CD4-positive, alpha-beta T cell treated with Interleukin-17A for 4 hours (primary cell): Measurements from ENCODE around the gene FOXC1.
A peak's percentile ranks its signal among the peaks of the same experiment; 100 is the strongest.

ENCODE experiments used
- DNase-seq: peaks from one replicate; pipeline ENCODE4 v3.0.0-alpha.2; 2020; ENCODE audit warnings: mixed read lengths

FOXC1 gene

DNA sequence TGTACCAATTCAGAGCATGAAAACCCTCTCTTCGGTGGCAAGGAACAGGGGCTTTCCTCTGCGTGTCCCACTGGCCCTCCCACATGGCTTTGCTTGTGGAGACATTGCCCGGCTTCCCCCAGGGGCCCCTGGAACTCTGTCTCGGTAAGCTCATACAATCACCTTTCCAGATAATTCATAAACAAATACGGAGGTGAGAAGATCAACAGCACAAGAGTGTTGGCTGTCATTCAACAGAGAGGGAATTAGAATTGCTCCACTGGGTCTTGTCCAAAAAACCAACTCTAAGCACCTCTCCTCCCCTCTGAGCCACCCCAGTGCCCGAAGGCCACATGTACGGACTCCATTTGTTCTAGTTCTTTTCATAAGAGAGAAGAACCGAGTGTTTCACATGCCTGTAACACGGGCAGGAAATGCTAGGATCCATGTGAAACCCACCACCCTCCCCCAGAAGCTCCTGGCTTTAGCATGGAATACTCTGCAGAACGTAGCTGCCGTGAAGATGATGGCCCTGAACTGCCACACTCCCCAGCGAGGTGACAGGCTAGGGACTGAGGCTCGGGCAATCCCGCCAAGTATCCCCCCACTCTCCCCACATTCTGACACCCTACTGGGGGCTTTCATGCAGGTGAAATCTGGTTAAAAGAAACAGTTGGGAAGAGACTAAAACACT, 24.6 kb upstream of the FOXC1 start:
- no peak for DNase-seq

DNA sequence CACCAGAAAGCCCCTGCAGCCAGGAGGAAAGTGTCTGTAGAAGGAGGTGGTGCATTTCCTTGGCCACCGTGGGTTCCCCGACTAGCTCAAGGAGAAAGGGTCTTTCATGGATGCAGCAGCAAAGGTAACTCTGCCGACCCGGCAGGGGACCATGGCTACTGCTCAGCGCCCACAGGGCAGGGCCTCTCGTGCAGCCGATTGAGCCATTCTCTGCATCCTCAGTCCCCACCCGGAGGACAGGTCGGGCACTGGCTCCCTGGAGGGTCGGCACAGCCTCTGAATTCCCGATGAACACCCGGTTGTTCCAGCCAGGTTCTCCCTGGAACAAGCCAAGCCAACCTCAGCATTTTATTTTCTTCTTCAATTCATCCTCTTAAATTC, 24.1 kb upstream of the FOXC1 start:
- no peak for DNase-seq

DNA sequence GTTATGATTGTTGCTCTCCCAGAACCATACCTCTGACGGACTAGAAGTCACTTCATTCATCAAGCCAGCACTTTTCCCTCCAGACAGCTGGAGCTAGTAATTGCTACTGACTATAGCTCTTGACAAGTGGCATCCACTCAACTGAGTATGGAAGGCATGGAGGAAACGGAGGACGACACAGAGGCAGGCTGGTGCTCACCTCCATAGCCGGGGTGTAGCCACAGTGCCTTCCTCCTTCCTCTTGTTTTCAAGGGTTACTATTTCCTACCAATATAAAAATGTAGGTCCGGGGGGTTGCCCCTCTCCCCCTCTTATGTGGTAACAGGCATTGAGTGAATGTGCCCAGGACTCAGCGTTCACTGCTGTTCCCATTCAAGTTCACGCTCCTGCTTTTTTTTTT, 23.5 kb upstream of the FOXC1 start:
- no peak for DNase-seq

DNA sequence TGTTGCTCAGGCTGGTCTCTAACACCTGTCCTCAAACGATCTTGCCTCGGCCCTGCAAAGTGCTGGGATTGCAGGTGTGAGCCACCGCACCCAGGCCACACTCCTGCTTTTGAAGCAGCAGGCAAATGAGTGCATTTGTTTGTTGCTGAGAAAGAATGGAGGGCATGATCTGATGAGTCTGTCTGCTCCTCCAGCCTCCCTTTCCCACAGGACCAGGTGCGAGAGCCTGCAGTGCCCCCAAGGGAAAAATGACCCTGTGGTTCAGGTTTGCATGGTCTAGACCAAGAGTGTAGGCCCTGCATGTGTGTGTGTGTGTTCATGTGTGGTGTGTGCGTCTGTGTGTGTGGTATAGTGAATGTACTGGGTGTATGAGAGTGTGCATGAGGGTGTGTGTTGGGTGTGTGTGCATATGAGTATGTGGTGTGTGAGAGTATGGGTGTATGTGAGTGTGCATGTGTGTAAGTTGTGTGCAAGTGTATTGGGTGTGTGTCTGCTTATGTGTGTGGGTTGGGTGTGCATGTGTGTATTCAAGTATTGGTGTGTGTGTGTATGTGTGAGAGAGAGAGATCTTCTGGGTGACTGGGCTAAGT, 22.8 kb upstream of the FOXC1 start:
- no peak for DNase-seq

DNA sequence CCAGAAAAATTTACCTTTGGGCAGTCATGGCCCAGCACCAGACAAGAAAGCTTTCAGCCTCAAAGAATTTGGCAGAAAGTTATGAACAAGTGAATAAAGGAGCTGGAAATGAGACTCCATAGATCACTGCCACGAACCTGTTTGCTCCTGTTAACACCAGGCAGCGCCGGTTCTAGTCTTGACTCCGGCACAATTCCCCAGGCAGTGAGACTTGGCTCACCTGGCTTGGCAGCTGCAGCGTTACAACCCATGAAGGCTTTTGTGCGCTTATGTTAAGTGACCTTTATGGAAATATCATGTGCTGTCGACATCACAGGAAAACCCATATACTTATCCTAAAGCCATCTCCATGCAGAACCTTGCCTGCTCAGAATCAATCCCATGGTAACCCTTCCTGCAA, 22.2 kb upstream of the FOXC1 start:
- DNase-seq = no peak

DNA sequence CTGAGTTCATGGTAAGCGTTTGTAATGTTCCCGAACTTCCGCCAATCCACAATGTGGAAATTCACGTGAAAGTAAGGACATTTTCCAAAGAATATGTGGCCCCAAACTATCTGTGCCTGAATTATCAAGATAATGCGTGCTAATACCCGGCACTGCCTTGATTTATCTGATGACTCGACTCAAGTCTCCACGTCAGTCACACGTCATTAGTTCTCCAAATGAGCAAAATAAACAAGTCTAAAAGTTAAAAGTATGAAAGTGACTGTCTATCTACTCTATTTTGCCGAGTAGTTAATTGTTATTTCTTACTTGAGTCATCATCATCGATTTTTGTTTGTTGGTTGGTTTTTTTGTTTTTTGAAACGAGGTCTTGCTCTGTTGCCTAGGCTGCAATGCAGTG, 21.7 kb upstream of the FOXC1 start:
- DNase-seq = no peak

DNA sequence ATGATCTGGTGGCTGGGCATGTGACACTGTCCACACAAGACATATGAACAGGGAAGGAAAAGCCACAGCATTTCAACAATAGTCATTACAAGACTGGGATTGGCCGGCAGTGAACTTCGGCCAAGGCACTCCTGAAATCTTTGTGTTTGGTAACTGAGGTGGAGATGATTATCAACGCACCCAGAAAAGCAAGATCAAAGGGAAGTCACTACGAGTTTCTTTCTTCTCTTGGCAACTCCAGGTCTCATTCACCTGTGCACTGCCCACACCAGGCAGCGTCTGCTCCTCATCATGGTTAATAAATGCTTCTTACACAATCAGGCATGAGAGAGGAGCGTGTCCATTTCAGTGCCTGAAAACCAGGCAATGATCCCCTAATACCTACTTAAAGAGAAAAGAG, 20.5 kb upstream of the FOXC1 start:
- DNase-seq = no peak

DNA sequence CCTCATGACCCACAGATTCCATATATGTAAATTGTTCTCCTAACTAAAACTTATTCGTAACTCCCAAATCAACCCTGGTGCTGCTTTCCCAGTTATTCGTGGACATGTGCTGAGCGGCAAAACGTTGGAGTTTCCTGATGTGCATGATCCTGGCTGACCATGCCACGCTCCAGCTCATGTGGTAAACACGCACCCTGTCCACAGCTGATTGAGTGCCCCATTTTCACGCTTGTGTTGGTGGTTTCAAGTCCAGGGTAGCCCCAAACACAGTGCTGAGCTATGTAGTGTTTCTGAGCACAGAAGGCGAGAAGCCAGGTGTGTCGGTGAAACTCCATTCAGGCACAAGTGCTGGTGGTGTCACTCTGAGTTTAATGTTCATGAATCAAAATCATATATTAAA, 19.1 kb upstream of the FOXC1 start:
- DNase-seq = no peak

DNA sequence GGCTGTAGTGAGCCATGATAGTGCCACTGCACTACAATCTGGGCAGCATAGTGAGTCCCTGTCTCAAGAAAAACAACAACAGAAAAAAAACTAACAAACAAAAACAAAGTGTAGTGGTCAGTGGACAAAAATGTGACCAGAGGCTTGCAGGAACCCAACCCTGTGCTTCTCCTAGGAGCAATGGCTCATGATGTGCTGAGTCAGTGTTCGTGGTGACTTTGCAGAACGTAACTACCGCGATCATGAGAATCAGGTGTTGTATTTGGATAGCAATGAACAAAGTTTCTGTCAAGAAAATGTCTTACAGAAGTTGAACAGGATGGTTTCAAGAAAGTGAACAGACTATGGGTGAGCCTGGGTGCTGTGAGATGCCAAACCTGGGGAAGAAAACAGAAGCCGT, 18.5 kb upstream of the FOXC1 start:
- no peak for DNase-seq

DNA sequence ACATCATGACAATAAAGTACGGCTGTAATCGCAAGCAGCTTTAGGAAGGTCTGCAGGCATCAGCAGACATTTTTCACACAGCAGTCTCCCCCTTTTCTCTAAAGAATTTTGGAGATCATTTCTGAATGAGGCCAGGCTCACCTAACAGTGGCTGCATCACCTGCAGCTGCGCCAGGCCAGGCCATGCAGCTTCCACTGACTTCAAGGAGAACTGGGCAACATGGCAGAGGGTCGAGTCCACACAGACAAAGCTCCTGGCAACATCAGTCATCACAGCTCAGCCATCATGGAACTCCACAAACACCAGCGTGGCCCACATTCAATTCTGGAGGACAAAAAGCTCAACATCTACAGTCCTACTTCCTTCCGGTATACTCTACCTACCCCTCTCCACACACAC, 17.8 kb upstream of the FOXC1 start:
- DNase-seq = no peak

DNA sequence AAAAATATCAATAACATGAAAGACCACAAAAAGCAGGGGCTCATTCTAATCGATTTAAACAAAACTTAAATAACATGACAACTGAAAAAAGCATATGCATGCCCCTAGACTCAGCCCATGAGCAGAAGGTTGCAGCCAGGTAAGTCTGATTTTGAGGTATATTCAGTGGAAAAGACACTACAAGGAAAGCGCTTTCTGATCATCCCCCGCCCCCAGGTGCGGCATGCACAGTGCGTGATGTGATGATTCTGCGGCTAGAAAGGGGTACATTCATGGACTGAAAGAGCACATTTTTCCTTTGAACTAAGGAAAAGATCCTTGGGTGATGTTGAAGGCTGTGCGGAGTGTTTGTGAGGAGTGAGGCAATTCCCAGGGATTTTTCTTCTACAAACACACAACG, 16.9 kb upstream of the FOXC1 start:
- no peak for DNase-seq

DNA sequence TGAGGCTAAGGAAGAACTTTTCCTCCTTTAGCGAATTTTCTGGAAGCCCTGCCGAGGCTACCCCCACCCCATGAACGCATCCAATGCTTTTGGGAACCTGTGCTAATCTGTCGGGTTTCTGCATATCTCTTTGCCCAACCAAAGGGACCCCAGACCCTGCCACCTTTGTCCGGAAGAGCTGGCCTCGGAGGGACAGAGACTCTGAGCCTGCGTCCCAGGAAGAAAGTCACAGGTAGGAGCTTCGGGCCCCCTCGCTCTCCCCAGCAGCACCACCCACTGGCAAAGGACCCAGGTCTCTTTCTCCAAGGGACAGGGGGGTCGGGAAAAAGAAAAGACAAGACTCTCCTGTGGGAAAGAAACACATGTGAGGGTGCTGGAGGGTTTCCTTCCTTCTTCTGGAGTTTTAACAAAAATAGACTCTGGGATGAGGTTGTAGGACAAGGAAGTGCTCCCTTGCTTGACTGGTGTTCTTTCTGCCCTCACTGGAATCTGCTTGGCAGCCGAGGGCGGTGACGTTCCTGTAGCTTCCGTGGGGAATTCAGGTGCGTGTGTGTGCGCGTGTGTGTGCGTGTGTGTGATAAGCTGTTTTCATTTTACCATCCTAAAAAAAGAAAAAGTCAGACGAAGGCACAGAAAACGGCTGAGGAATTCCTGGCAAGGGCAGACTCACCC, 16.3 kb upstream of the FOXC1 start:
- DNase-seq = no peak

DNA sequence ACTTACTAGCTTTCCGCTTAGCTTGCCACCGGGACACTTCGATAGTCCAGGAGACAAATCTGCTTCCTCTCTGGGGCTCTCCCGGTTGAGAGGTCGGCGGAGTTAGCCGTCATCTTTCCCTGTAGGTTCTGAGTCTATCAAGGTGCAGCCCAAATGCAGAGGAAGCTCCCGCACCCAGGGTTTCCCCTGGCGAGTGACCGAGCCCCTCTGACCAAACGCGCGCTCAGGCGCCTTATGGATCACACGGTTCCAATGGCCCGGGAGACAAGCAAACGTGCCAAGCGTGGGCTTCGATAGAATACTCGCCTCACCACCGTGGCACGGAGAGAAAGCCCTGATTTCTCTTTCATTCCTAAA, 15.8 kb upstream of the FOXC1 start:
- no peak for DNase-seq

DNA sequence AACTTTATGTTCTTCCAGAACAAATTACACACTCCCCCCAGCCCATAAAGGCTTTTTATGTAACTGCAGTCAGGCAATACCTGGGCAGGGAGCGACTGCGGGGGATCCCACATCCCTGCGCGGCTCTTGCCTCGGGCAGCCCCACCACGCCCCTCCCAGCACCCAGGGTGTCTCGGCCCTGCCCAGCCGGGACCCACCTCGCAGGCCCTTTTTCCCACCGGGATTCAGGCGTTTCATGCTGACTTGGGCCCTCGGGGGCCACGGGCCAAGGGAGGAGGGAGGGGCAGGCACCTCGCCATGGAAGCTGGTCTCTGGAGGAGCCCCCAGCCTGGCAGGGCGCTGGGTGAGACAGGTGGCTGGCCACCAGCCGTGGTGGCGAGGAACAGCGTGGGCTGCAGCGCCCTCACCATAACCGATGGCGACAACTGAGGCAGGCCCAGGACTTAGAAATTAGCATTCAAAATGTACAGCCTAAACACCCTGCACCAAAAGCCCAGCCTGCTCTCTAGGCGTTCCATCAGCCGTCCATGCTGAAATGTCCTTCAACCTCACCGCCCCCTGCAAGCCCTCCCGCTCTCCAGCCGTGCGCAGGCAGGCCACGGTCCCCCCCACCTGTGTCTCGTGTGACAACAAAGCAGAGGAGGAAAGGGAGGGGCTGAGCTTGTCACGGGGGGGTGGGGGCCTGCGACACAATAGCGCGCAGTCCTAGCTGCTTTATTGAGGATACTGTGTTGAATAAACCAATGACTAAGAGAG, 15.1 kb upstream of the FOXC1 start:
- DNase-seq = no peak

DNA sequence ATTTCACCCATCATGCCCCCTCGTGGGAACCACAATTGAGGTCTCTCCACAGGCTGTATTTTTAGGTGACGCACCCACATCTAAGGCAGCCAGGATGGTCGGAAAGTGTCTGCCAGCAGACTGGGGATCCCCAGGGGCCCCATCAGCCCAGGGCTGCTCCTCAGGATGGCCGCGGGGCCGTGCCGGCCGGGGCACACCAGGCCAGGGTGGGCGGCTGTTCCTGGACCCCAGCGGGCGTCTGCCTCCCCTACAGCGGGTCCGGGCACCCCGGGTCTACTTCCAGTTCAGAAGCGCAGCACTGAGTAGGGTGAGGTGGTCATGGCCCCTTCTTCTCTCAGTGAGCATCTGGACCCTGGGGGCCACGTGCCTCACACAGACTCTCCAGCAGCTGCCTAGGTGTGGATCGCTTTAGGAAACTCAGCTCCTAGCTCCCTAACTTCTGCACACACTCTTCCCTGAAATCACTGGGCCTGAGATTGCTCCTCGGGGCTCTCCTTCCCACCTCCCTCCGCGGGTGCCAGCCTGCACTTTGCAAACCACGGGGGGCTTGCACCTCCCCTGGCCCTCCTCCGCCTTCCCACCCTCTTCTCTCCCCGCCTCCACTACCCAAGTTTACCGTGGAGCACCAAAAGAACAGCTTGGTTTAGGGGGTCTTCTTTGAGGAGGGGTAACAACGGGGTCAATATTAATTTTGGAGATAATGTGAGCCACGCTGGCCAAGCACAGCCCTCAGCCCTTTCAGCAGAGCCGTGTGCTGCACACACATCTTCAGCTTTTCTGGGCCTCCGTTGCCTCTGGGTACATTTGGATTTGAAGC, 14.2 kb upstream of the FOXC1 start:
- no peak for DNase-seq

DNA sequence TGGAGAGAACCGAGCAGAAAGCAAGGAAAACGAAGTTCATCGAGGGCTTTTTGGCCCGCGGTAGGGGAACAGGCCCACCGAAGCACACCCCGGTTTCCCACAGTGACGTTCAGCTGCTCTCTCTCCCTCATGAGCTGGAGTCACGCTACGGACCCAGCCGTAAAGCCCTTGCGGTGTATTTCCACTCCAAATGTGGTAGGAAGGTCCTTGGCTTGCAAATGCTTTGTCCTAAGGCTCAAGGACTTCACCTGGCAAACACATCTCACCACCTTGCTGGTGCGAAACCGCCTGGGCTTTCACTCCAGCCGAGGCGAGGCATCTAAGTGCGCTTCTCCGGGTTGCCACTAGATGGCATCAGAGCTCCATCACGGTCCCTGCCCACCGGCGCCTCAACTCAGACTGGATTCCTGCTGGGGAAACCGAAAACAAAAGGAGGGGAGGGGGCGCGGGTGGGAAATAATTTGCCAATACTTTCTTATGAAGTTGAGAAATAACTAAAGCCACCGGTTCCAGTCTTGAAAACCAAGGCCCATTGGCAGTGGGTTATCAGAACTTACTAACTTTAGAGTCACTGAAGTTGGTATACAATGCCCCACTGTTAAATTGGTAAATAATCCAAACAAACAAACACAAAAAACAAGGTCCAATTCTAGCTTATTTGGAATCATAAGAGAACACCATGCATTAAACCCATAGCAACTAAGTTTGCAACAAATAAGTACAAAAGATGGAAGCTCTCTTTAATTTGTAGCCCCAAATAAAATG, 13.4 kb upstream of the FOXC1 start:
- peak; percentile 72 for DNase-seq

DNA sequence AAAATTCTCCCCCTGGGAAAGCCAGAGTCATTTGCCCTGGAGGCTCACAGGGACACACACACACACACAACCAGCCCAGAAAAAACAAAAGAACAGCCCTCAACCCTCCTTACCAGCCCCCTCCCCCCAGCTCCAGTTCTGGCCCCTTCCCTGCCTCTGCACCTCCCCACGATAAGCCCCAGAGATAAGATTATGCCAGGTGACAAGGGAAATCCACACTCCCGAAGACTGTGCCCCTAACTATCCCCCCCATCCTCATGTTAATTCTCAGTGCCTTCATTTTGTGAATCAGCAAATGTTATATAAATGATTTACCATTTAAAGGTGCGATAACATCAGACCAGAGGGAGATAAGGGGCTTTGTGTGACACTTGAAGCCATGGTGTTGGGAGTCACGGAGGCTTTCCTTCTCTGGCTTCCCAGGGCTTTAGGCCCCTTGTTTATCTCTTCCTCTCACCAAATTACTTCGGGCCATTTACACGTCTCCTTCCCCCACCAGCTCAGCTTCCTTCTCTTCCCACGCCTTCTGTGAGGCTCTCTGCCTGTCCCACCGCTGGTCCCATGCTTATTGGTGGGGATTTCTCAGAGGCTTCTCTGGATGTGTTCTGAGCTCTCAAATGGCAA, 12.5 kb upstream of the FOXC1 start:
- no peak for DNase-seq

DNA sequence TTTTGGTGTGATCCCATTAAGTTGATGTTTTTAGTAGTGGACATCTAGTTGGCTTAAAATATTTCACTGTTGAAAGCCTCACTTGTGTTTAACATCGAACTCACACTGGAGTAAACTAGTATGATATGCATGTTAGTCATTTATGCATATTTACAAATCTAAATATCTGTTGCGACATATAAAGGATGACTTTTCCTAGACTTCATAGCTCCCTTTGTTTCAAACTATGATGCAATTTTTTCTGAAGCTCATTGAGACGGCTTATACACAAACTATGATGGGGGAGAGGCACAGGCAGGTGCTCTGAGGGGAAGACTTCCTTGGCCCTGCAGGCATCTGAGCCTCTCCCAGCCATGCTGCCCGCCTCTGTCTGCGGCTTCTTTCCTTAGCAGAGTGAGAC, 11.8 kb upstream of the FOXC1 start:
- no peak for DNase-seq

DNA sequence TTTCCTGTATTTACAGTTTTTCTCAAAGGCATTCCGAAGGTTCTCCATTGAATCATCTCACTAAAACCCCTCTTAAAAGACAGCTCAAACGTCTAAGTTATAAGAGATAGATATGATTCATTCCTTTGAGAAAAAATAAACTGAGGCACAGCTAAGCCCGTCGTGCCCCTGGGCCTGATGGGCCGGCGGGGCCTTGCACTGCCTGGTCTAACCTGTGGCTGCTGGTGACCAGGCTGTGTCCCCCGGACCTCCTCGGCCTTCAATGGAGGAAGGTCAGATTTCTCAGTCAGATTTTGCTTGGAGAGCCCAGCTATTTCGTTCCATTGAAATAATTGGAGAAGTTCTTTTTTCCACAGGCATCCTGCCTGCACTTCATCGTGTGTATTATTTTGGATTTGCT, 11.3 kb upstream of the FOXC1 start:
- no peak for DNase-seq

DNA sequence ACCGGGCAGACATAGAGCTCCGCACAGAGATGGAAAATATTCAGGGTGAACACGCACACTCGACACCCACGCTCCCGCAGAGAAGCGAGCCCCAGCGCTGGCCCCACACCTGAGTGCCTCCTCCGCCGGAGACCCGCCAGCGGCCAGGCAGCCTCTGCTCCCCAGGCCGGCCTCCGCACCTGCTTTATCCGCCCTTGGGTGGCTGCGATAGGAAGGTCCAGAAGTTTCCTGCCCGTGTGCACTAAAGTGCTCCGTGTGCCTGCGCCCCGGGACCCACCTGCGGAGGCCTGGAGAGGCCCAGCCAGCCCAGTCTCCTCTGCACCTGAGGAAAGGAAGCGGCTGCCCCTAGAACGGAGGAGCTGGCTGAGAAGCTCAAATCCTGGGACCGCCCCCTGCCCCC, 10.8 kb upstream of the FOXC1 start:
- no peak for DNase-seq

DNA sequence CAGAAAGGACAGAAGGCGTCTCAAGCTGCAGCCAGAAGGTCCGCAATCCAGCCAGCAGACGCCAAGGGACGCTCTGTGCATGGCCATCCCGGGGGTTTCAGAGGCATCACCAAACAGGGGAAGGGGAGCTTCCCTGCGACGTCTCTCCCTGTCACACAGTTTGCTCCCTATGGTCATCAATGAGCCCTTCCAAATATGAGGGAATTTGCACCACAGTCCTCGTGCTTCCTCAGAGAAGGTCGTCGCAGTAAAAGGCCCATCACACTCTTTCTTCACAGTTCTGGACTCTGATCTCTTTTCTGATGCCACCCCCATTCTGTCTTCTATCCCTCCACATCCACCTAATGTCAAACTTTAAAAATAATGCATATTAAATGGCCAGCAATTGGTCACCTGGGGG, 10.2 kb upstream of the FOXC1 start:
- no peak for DNase-seq
